Fibroblast of lung (primary cell): Measurements from ENCODE around the gene SEMA6A.

ENCODE experiments used
- CTCF ChIP-seq, 2 donors: IDR thresholded peaks in 1 of 2; conservative IDR thresholded peaks in 1 of 2; 1 replicate in 1 of 2; 2 replicates in 1 of 2; pipeline ENCODE4 v1.5.1; 2011 to 2012; ENCODE audit warnings: low read length in 2 of 2, control low read depth in 1 of 2, inconsistent platforms in 1 of 2, low read depth in 1 of 2, mild to moderate bottlenecking in 1 of 2
- EZH2 ChIP-seq: IDR thresholded peaks from 2 replicates; pipeline ENCODE4 v1.5.1; 2012; ENCODE audit warnings: low read length, control low read depth, mild to moderate bottlenecking; ENCODE audit errors: missing control alignments

DNA sequence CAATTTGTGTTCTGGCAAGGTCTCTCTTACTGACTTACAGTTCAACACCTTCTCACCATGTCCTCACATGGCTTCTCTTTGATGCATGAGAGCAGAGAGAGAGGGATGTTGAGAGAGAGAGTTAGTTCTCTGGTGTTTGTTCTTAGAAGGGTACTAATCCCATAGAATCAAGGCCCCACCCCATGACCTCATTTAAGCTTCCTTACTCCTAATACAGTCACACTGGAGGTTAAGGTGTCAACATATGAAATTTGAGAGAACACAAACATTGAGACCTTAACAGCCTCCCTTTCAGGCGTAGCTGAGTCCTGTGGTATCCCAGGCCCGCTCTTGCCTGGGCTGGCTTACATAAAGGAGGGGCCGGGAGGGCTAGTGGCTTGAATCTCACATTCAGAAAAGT is 10.6 kb upstream of the SEMA6A start:
- no peak for TF ChIP-seq EZH2
- no peak for TF ChIP-seq CTCF (conservative IDR thresholded peaks at IDR 0.05 in 1 of 2, IDR thresholded peaks at IDR 0.05 in 1 of 2; ENCODE audit: low read depth in 1 of 2, low read length in 2 of 2)
